ENCODE data around the gene MSI2. TPM values are rescaled to one million over a fixed set of nuclear protein-coding genes. Genes with fewer than 3 reads are reported as not detected.
A peak's percentile ranks its signal among the peaks of the same experiment; 100 is the strongest.

Gene MSI2
- total RNA-seq, 1 donor from 2014 or later, result 144 TPM

DNA sequence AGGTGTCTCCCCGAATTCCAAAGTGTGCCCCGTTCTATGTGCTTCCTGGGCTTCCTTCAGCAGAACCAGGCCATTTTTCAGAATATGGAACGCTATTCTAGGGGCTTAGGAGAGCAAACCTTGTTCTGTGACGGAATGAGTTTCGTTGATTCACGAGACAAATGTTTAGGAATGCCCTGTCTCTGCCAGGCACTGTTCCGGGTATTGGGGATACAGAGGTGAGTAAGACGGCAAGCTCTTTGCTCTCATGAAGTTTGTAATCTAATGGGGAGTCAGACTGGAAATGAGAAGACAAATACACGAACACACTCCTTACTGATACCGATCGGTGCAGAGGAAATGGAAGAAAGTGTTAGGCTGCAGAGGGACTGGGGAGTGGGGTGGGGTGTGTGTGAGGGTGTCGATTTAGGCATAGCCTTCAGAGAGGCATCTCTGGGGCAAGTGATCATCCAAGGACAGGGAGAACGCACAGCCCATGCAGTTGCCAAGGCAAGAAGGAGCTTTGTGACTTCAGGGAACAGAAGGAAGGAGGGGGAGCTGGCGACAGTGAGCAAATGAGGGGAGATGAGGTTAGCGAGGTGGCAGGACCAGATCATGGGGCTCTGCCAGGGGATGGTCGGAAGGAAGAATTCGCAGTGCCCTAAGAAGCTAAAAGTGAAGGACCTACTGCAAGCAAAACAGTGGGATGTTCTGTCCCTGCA is 189.6 kb downstream of the MSI2 start:
- H3K4me1 Mint-ChIP-seq, result peaks cover 67% of the 10 kb centered on the region
- no peak for DNase-seq (ENCODE audit: low spot score in 2 of 2, unreplicated experiment in 2 of 2)
- no peaks in the 10 kb centered on the region for H3K9me3 Mint-ChIP-seq
- H3K27me3 Mint-ChIP-seq (ENCODE audit: low read depth), result no peaks in the 10 kb centered on the region
- TF ChIP-seq, protein P1, sequence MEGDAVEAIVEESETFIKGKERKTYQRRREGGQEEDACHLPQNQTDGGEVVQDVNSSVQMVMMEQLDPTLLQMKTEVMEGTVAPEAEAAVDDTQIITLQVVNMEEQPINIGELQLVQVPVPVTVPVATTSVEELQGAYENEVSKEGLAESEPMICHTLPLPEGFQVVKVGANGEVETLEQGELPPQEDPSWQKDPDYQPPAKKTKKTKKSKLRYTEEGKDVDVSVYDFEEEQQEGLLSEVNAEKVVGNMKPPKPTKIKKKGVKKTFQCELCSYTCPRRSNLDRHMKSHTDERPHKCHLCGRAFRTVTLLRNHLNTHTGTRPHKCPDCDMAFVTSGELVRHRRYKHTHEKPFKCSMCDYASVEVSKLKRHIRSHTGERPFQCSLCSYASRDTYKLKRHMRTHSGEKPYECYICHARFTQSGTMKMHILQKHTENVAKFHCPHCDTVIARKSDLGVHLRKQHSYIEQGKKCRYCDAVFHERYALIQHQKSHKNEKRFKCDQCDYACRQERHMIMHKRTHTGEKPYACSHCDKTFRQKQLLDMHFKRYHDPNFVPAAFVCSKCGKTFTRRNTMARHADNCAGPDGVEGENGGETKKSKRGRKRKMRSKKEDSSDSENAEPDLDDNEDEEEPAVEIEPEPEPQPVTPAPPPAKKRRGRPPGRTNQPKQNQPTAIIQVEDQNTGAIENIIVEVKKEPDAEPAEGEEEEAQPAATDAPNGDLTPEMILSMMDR (IDR thresholded peaks at IDR 0.05; ENCODE audit: unreplicated experiment), result no peak
- H3K4me3 Mint-ChIP-seq, result no peak overlapping the region
- H3K36me3 Mint-ChIP-seq, result peaks cover 2% of the 10 kb centered on the region
- peak overlapping the region; percentile 23 for H3K27ac Mint-ChIP-seq

DNA sequence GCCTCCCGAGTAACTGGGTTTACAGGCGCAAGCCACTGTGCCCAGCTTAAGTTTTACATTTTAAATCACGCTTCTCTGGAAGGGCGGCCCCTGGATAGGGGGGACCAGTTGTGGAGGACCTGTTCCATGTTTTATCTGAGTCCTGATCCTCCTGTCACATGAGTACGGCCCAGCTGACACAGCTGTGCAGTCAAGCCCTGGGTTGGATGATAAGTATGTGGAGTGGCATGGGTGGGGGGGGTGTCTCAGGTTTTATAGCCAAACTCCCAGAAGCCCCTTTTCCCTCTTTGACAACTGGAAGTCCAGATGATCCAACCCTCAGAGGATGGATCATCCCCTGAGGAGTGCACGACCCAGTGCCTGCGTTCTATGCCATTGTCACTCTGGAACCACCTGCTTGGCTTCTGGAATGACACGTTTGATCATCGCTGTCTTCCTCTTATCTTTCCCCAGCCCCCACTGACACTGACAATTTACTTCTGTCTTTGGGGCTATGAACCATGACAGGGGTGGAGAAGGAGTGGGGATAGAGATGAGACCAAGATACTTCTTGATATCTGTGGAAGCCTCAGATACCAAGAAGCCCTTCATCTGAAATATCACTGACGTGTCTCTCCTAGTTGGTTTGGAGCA is 191.2 kb downstream of the MSI2 start:
- Mint-ChIP-seq H3K36me3 (peaks cover 2% of the 10 kb centered on the region), H3K4me1 (peaks cover 51% of the 10 kb centered on the region), H3K27ac (no peak overlapping the region), H3K4me3 (no peak overlapping the region), H3K27me3 (ENCODE audit: low read depth) (no peaks in the 10 kb centered on the region), H3K9me3 (no peaks in the 10 kb centered on the region)
- TF ChIP-seq, protein P1 (IDR thresholded peaks at IDR 0.05; ENCODE audit: unreplicated experiment), result no peak
- no peak for DNase-seq (ENCODE audit: low spot score in 2 of 2, unreplicated experiment in 2 of 2)

DNA sequence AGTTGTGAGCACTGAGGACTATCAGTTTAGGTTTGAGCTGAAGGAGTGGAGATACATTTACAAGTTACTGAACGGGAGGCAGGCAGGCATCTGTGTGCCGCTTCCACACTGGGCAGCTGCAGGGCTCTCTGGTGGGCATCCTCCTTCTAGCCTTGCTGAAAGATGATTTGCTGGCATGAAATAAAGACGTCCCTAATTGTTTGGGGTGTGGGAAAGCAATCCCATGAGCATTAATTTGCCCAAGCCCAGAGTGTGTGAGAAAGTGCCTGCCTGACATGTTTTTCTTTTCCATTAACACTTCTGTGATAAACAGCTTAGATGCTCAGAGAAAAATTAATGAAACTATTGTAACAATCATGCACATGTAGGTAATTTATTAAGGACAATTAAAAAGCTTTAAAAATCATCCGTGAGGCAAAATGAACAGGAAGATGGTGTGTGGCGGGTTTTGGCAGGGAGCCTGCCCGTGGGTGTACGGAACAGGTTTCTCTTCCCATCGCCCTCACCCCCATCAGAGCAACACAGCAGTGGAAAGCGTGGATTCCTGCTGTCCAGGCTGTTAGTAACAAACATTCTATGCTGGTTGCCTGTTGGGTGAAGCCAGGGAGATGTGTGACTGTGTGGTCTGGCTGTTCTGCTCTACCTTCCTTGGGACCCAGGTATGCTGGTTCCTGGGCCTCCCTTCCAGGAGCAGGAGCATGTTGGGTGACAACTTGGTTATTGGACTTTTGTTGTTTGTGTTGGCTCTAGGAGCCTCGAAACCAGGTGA is 191.9 kb downstream of the MSI2 start:
- H3K27ac Mint-ChIP-seq, result no peak overlapping the region
- peaks cover 45% of the 10 kb centered on the region for H3K4me1 Mint-ChIP-seq
- TF ChIP-seq, protein P1 (IDR thresholded peaks at IDR 0.05; ENCODE audit: unreplicated experiment), result no peak

DNA sequence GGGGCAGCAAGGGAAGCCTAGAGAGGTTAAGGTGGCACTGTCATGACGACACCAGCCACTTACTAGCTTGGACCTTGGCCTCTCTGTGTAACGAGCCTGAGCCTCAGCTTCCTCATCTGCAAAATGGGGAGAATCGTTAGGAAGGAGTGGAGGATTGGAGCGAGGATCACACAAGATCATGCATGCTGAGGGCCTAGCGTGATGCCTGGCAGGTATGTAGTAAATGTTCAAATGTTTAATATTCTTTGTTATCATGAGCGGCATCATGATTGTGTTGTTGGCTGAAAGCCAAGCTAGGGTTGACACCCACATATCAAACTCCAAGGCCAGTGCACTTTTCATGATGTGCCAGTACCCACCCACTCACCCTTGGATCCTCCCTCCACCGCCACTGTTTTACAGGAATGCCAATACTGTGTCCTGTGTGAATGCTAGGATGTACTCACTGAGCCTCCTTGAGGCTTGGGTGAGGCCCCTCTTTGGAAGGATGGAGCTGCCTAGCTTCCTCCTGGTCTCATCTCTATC is 192.5 kb downstream of the MSI2 start:
- peak overlapping the region; percentile 61 for H3K27ac Mint-ChIP-seq
- H3K27me3 Mint-ChIP-seq (ENCODE audit: low read depth), result no peaks in the 10 kb centered on the region
- H3K4me1 Mint-ChIP-seq, result peaks cover 39% of the 10 kb centered on the region
- H3K4me3 Mint-ChIP-seq, result no peak overlapping the region
- no peak for DNase-seq (ENCODE audit: low spot score in 2 of 2, unreplicated experiment in 2 of 2)
- peaks cover 2% of the 10 kb centered on the region for H3K36me3 Mint-ChIP-seq
- H3K9me3 Mint-ChIP-seq, result no peaks in the 10 kb centered on the region
- TF ChIP-seq, protein P1 (IDR thresholded peaks at IDR 0.05; ENCODE audit: unreplicated experiment), result no peak

More for the DNA sequence above, 191.9 kb downstream of the MSI2 start:
- peaks cover 2% of the 10 kb centered on the region for H3K36me3 Mint-ChIP-seq
- no peaks in the 10 kb centered on the region for H3K9me3 Mint-ChIP-seq
- H3K4me3 Mint-ChIP-seq, result no peak overlapping the region
- DNase-seq (ENCODE audit: low spot score in 2 of 2, unreplicated experiment in 2 of 2), result no peak
- no peaks in the 10 kb centered on the region for H3K27me3 Mint-ChIP-seq (ENCODE audit: low read depth)

DNA sequence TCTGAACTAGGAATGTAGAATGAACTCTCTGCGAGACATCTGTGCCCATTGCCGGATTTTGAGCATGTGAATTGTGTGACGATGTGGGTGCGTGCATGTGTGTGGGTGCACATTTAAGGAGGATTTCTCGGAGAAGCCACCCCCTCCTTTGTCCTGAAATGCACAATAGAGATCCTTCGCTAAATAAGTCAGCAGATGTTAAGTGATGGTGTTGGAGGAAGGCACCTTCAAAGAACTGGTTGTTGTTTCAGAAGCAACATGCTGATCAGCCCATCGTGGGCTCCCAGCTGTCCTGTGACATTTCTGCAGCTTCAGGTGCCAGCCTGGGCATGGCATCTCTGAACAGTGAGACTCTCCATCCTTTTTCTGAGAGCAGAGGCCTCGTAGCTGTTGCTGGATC is 194.9 kb downstream of the MSI2 start:
- Mint-ChIP-seq H3K9me3 (no peaks in the 10 kb centered on the region), H3K27me3 (ENCODE audit: low read depth) (no peaks in the 10 kb centered on the region), H3K4me3 (no peak overlapping the region), H3K36me3 (peaks cover 6% of the 10 kb centered on the region), H3K27ac (no peak overlapping the region), H3K4me1 (peaks cover 36% of the 10 kb centered on the region)
- TF ChIP-seq, protein P1 (IDR thresholded peaks at IDR 0.05; ENCODE audit: unreplicated experiment), result no peak
- no peak for DNase-seq (ENCODE audit: low spot score in 2 of 2, unreplicated experiment in 2 of 2)

Measured in mesothelial cell of epicardium (in vitro differentiated cells).